ENCODE data around the gene POLL. TPM values are rescaled to one million over a fixed set of nuclear protein-coding genes. Genes with fewer than 3 reads are reported as not detected.

The POLL gene
- total RNA-seq, 1 experiment from 2014 or later = 36.1 TPM

DNA sequence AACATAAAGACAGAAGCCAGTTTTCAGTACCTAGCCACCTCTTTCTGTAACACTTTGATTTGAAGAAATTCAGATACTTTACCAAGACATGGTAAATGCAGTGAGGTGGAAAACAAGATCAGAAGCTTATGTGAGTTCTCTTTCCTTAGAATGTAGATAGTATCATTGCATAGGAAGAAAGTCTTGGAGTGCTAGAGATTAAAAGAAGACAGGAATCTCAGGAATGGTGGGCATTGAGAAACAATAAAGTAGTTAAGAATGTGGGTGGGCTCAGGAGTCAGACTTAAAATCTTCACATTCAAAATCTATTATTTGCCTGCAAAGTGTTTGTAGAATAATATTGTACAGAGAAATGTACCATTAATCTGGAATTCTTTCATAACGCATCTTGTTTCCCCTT lies 58.9 kb downstream of the POLL start:
- no peaks in the 10 kb centered on the region for H3K27me3 ChIP-seq (ENCODE audit: control insufficient read depth, insufficient read depth, low read length)
- in situ Hi-C loops (cut with HindIII; ENCODE audit: low pct_unique_long_range_greater_than_20kb, low sequenced_read_pairs) = no loop called here
- ChIA-PET POLR2A (no interaction called here), CTCF (no interaction called here)
- DNase-seq (ENCODE audit: low read depth, low spot score) = no peak
- no peaks in the 10 kb centered on the region for H3K9me3 ChIP-seq (ENCODE audit: control insufficient read depth, insufficient read depth, low read depth, low read length)
- no peaks in the 10 kb centered on the region for H3K36me3 ChIP-seq (ENCODE audit: control insufficient read depth, insufficient read depth, low read length)
- intact Hi-C loops (cut with micrococcal nuclease; ENCODE audit: unreplicated experiment) = no loop called here
- H3K4me1 ChIP-seq (ENCODE audit: control insufficient read depth, insufficient read depth, low read length) = no peaks in the 10 kb centered on the region
- ATAC-seq = no peak
- no peak overlapping the region for H3K27ac ChIP-seq (ENCODE audit: low read length)
- H3K4me3 ChIP-seq (ENCODE audit: low read depth in 2 of 2, low read length in 2 of 2) = no peak overlapping the region
- no TSS peak for BruUV-seq (replicated peaks)
- TF ChIP-seq, protein P1, sequence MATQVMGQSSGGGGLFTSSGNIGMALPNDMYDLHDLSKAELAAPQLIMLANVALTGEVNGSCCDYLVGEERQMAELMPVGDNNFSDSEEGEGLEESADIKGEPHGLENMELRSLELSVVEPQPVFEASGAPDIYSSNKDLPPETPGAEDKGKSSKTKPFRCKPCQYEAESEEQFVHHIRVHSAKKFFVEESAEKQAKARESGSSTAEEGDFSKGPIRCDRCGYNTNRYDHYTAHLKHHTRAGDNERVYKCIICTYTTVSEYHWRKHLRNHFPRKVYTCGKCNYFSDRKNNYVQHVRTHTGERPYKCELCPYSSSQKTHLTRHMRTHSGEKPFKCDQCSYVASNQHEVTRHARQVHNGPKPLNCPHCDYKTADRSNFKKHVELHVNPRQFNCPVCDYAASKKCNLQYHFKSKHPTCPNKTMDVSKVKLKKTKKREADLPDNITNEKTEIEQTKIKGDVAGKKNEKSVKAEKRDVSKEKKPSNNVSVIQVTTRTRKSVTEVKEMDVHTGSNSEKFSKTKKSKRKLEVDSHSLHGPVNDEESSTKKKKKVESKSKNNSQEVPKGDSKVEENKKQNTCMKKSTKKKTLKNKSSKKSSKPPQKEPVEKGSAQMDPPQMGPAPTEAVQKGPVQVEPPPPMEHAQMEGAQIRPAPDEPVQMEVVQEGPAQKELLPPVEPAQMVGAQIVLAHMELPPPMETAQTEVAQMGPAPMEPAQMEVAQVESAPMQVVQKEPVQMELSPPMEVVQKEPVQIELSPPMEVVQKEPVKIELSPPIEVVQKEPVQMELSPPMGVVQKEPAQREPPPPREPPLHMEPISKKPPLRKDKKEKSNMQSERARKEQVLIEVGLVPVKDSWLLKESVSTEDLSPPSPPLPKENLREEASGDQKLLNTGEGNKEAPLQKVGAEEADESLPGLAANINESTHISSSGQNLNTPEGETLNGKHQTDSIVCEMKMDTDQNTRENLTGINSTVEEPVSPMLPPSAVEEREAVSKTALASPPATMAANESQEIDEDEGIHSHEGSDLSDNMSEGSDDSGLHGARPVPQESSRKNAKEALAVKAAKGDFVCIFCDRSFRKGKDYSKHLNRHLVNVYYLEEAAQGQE (IDR thresholded peaks at IDR 0.05; ENCODE audit: insufficient read depth in 1 of 2, low read depth in 2 of 2, low read length in 1 of 2) = no peak
- TF ChIP-seq TCF7L2 (IDR thresholded peaks at IDR 0.05; ENCODE audit: low read depth, low read length) = no peak
- TF ChIP-seq SIN3A (IDR thresholded peaks at IDR 0.05; ENCODE audit: borderline replicate concordance, insufficient read depth, low read depth, low read length) = no peak
- TF ChIP-seq POLR2AphosphoS5 (IDR thresholded peaks at IDR 0.05; ENCODE audit: low read depth, low read length) = no peak
- TF ChIP-seq CTCF (IDR thresholded peaks at IDR 0.05) = no peak

Small RNA genes within 50 kb of the gene (microRNA-seq; reads per million reads assigned to microRNA genes)
- gene MIR3158-1 (ENCODE audit: unreplicated experiment) (not detected), gene MIR3158-2 (ENCODE audit: unreplicated experiment) (not detected)

Other genes with a start within 250 kb of the POLL start
- gene BTRC, start 234.1 kb downstream of the POLL start, total RNA-seq (2021; ENCODE audit: unreplicated experiment) = 22.1 TPM
- 27.6 TPM for gene DPCD, start 64 bp upstream of the POLL start, total RNA-seq (2021; ENCODE audit: unreplicated experiment)
- gene FBXW4, start 106.9 kb upstream of the POLL start, total RNA-seq (2021; ENCODE audit: unreplicated experiment) = 61.5 TPM
- gene FGF8, start 187.9 kb upstream of the POLL start, total RNA-seq (2021; ENCODE audit: unreplicated experiment) = 0.39 TPM
- gene NPM3, start 195.2 kb upstream of the POLL start, total RNA-seq (2021; ENCODE audit: unreplicated experiment) = 109 TPM
- gene OGA, start 230.2 kb upstream of the POLL start, total RNA-seq (2021; ENCODE audit: unreplicated experiment) = 117 TPM

Data from Panc1 (cell line).